Type B pancreatic cell (in vitro differentiated cells): Measurements from ENCODE around the gene ADPRM. TPM values are rescaled to one million over a fixed set of nuclear protein-coding genes. Genes with fewer than 3 reads are reported as not detected.

ENCODE experiments used
- DNase-seq: peaks from one replicate; pipeline ENCODE4 v3.0.0; 2021; ENCODE audit warnings: mixed read lengths; ENCODE audit not compliant: unreplicated experiment; ENCODE audit errors: extremely low spot score
- H3K27ac Mint-ChIP-seq: 2 replicates; pipeline ENCODE4 v1.8.0; 2021; ENCODE audit warnings: mild to moderate bottlenecking, mixed read lengths
- H3K27me3 Mint-ChIP-seq: 2 replicates; pipeline ENCODE4 v1.8.0; 2021; ENCODE audit warnings: mixed read lengths
- H3K36me3 Mint-ChIP-seq: 2 replicates; pipeline ENCODE4 v1.8.0; 2021; ENCODE audit warnings: mixed read lengths
- H3K4me1 Mint-ChIP-seq: one replicate; pipeline ENCODE4 v1.8.0; 2021; ENCODE audit warnings: mixed read lengths; ENCODE audit not compliant: unreplicated experiment
- H3K4me3 Mint-ChIP-seq: 2 replicates; pipeline ENCODE4 v1.8.0; 2021; ENCODE audit warnings: mild to moderate bottlenecking, mixed read lengths
- H3K9me3 Mint-ChIP-seq: 2 replicates; pipeline ENCODE4 v1.8.0; 2021; ENCODE audit warnings: mixed read lengths
- CTCF ChIP-seq: fragments of 200-600 bp; sonication (generic); conservative IDR thresholded peaks from 2 replicates; pipeline ENCODE4 v1.5.0; 2021; ENCODE audit warnings: antibody characterized with exemption, mild to moderate bottlenecking
- total RNA-seq: library from RNA; stranded (reverse); gene quantifications from 2 replicates; pipeline ENCODE4 v1.2.1, GENCODE V29; 2021; ENCODE audit warnings: low replicate concordance

Gene ADPRM
- total RNA-seq, 1 donor from 2014 or later, result 9.7 TPM

GRCh38 chr17:10735821-10736220 lies 38.4 kb downstream of the ADPRM start:
- H3K4me1 Mint-ChIP-seq, result peaks cover 15% of the 10 kb centered on the region
- peaks cover 24% of the 10 kb centered on the region for H3K27me3 Mint-ChIP-seq
- H3K36me3 Mint-ChIP-seq, result no peaks in the 10 kb centered on the region
- H3K9me3 Mint-ChIP-seq, result no peaks in the 10 kb centered on the region
- DNase-seq, result no peak
- H3K27ac Mint-ChIP-seq, result no peak overlapping the region
- H3K4me3 Mint-ChIP-seq, result no peak overlapping the region
- no peak for TF ChIP-seq CTCF

- peaks cover 8% of the 10 kb centered on the region for H3K4me1 Mint-ChIP-seq
- H3K9me3 Mint-ChIP-seq, result no peaks in the 10 kb centered on the region
- peak overlapping the region; percentile 49 for H3K4me3 Mint-ChIP-seq
- peaks cover 19% of the 10 kb centered on the region for H3K27me3 Mint-ChIP-seq
- DNase-seq, result no peak
- peak overlapping the region; percentile 17 for H3K27ac Mint-ChIP-seq
- no peaks in the 10 kb centered on the region for H3K36me3 Mint-ChIP-seq
- peak; percentile 86 for TF ChIP-seq CTCF
Observed at GRCh38 chr17:10737168-10737622, 39.8 kb downstream of the ADPRM start.

- no peaks in the 10 kb centered on the region for H3K36me3 Mint-ChIP-seq
- DNase-seq, result no peak
- H3K9me3 Mint-ChIP-seq, result no peaks in the 10 kb centered on the region
- peaks cover 25% of the 10 kb centered on the region for H3K27me3 Mint-ChIP-seq
- TF ChIP-seq CTCF, result no peak
- H3K27ac Mint-ChIP-seq, result no peak overlapping the region
- no peak overlapping the region for H3K4me3 Mint-ChIP-seq
- peaks cover 8% of the 10 kb centered on the region for H3K4me1 Mint-ChIP-seq
Observed at GRCh38 chr17:10737736-10738135, 40.3 kb downstream of the ADPRM start.

- no peak for DNase-seq
- Mint-ChIP-seq H3K36me3 (no peaks in the 10 kb centered on the region), H3K4me1 (peaks cover 8% of the 10 kb centered on the region), H3K4me3 (no peak overlapping the region), H3K27me3 (peaks cover 20% of the 10 kb centered on the region), H3K9me3 (no peaks in the 10 kb centered on the region), H3K27ac (no peak overlapping the region)
- no peak for TF ChIP-seq CTCF
Observed at GRCh38 chr17:10738521-10739258, 41.3 kb downstream of the ADPRM start.

GRCh38 chr17:10739386-10739785 lies 42.0 kb downstream of the ADPRM start:
- no peak overlapping the region for H3K27ac Mint-ChIP-seq
- no peaks in the 10 kb centered on the region for H3K9me3 Mint-ChIP-seq
- DNase-seq, result no peak
- H3K36me3 Mint-ChIP-seq, result no peaks in the 10 kb centered on the region
- H3K4me1 Mint-ChIP-seq, result peaks cover 10% of the 10 kb centered on the region
- H3K27me3 Mint-ChIP-seq, result peaks cover 17% of the 10 kb centered on the region
- no peak overlapping the region for H3K4me3 Mint-ChIP-seq
- no peak for TF ChIP-seq CTCF
